Hindlimb muscle (tissue), 1 donor: ENCODE data around the gene ITFG2. TPM values are rescaled to one million over a fixed set of nuclear protein-coding genes. Genes with fewer than 3 reads are reported as not detected.

ENCODE experiments used
- DNase-seq: peaks from one replicate; pipeline ENCODE4 v3.0.0-alpha.2; 2013
- polyA plus RNA-seq: library from polyadenylated mRNA; unstranded; fragments of 120-200 nt; gene quantifications from one replicate; pipeline ENCODE4 v1.2.1, GENCODE V29; 2013; ENCODE audit not compliant: insufficient read length

The ITFG2 gene
- polyA plus RNA-seq, 1 donor: 38.9 TPM

DNA sequence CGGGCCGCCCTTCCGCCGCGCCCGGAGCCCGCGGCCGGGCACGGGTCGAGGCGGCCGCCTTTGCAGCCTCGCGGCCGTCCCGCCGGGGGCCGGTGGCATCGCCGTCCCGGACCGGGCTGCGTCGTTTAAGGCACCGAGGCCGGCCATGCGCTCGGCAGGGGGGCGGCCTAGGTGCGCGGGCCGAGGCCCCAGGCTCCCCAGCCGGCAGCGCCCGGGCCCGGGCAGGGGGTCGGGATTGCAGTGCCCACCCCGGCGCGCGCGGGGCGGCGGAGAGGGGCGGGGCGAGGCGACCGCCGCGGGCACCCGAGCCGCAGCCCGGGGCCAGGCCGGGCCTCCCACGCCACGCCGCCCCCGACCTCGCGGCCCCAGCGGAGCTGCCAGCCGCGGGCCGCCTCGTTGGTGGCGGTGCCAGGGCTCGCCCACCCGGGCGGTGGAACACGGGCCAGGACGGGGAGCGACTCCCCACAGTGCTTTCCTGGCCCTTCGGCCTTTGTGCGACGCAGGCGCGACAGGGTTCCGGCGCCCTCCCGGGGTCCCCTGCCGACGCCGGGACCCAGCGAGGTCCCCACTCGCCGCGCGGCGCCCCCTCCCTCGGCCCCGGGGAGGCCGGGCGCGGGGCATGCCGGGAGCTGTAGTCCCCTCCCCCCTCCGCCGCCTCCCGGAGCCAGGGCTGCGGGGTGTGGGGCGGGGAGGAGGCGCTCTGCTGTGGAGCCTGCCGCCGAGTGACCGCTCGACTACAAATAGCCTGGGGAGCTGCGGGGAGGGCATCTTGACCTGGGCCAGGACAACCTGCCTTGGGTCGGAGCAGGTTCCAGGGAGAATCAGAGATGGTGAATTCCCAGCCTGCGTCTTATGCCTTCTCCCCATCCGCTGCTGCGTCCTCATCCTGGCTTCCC, 16.9 kb upstream of the ITFG2 start:
- peak; percentile 78 for DNase-seq

GRCh38 chr12:2796187-2796666, 16.2 kb upstream of the ITFG2 start:
- DNase-seq: no peak

DNA sequence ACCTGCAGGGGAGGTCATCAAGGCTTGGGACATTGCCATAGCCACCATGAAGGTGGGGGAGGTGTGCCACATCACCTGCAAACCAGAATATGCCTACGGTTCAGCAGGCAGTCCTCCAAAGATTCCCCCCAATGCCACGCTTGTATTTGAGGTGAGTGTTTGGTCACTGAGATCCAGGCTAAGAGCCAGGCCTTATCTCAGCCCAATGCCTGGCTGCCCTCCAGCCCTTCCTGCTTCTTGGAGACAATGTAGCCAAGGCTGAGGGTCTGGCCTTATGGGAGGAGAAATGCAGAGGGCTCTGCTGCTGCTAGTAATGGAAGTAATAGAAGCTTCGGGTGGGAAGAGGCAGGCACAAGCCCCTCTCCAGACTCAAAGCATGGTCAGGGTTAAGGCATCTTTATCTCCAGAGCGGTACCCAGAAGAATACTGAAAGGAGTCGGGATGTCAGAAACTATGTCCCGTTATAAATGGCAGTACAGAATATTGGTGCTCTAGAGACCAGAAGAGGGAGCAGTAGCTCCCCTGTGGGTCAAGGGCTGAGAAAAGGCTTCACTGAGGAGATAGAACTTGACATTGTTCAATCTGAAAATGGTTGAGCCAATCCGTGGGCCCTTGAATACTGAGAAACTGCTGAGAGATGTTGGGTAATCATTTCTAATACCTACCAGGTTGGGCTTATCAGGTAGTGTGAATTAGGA, 14.6 kb upstream of the ITFG2 start:
- no peak for DNase-seq

GRCh38 chr12:2800046-2800570, 12.4 kb upstream of the ITFG2 start:
- no peak for DNase-seq

- DNase-seq: no peak
Measured at GRCh38 chr12:2801044-2801783, 11.3 kb upstream of the ITFG2 start.

DNA sequence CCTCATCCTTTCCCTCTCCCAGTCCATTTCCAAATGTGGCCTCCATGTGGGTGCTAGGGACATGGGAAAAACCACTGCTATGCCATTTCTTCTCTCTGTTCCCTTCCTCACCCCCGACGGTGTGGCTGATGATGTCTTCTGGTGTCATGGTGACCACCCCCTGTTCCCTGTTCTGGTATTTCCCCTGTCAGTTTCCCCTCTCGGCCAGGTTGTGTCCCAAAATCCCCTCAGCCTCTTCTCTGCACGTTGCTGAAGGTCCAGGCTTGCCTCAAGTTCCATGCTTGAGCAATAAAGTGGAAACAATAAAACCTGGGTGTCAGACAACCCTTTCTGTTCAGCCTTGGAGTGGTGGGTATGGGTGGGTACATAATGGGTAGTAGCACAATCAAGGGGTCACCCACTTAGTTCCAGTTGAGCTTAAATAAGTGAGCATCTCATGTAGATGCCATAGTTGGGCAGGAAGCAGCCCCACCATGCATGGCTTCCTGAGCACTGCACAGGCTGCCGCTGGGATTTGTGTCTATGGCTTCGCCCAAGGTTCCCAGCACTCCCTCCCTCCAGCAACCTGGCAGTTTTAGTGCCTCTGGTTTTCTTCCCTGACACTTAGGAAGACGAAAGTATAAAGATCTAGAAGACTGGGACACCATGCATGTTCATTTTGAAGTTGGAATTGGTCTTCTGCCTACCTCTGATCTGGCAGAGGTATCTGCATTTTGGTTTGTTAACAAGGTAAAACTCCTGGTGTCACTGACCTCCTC, 8.7 kb upstream of the ITFG2 start:
- no peak for DNase-seq

GRCh38 chr12:2804393-2805142, 7.9 kb upstream of the ITFG2 start:
- DNase-seq: no peak

- DNase-seq: no peak
Measured at GRCh38 chr12:2805143-2805520, 7.3 kb upstream of the ITFG2 start.

DNA sequence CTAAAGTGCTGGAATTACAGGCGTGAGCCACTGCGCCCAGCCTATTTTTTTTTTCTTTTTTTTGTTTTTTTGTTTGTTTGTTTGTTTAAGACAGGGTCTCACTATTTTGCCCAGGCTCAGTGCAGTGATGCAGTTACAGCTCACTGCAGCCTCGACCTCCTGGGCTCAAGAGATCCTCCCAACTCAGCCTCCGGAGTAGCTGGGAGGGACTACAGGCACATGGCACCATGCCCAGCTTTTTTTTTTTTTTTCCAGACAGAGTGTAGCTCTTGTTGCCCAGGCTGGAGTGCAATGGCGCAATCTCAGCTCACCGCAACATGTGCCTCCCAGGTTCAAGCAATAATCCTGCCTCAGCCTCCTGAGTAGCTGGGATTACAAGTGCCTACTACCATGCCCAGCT, 5.8 kb upstream of the ITFG2 start:
- no peak for DNase-seq

GRCh38 chr12:2811801-2812200, 667 bp upstream of the ITFG2 start:
- no peak for DNase-seq

- peak; percentile 52 for DNase-seq
Measured at GRCh38 chr12:2813214-2814185, 1.0 kb downstream of the ITFG2 start.

DNA sequence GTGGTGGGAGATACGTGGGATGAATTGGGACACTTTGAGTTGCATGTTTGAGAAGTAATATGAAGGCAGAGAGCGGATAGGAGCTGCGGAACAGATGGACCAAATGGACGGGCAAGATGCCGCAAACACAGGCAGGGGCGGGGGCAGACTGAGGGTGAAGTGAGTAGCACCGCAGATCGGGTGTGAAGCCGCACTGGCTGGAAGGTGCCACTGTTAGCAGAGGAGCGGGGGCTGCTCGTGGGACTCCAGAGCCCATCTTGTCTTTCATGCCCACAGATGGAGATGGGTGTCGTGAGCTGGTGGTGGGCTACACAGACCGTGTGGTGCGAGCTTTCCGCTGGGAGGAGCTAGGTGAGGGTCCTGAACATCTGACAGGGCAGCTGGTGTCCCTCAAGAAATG, 7.3 kb downstream of the ITFG2 start:
- DNase-seq: no peak

DNA sequence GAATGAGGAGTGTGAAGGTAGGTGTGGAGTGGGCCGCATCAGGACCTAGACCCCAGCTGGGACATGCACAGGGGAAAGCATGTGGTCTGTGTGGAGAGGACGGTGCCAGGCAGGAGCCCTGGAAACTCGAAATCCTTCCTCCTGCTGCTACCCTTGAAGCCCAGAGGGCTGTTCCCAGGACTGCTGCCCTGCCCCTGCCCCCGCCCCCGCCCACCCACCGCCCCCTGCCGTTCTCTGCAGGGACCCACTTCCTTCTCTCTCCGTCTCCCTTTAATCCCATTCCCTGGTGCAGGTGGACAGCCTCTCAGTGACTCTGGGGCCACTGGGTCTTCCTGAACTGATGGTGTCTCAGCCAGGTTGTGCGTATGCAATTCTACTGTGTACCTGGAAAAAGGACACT, 8.0 kb downstream of the ITFG2 start:
- DNase-seq: no peak

DNA sequence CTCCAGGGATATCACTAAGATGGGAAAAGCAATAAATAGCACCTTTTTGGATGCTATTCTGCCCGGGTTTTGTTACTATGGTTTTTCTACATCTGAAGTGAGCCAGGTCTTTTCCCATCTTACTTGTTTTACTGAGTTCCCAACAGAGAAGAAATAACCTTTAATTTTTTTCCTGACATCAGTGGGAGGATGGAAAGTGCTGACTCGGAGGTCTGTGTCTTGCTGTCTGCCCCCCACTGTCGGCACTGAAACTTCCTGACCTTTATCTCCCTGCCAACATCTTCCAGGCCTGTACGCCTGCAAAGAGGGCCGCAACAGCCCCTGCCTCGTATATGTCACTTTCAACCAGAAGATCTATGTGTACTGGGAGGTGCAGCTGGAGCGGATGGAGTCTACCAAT, 11.0 kb downstream of the ITFG2 start:
- no peak for DNase-seq

GRCh38 chr12:2824541-2824940, 12.1 kb downstream of the ITFG2 start:
- DNase-seq: no peak

- no peak for DNase-seq
Measured at GRCh38 chr12:2825132-2825531, 12.7 kb downstream of the ITFG2 start.

DNA sequence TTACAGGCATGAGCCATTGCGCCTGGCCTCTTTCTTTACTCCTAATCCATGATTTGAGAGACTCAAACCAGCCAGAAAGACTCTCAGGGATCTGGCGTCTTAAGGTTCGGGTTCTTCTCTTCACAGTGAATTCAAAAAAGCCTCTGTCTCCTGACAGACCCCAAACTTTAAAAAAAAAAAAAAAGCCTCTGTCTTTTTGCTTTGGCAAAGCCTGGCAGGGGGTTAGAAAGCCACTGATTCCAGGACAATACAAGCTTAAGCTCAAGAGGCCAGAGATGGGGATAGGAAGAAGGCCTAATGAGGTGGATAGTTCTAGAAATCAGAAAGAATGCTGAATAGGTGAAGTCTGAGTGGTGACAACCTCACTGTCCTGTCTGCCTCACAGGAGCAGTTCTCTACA, 13.6 kb downstream of the ITFG2 start:
- no peak for DNase-seq

DNA sequence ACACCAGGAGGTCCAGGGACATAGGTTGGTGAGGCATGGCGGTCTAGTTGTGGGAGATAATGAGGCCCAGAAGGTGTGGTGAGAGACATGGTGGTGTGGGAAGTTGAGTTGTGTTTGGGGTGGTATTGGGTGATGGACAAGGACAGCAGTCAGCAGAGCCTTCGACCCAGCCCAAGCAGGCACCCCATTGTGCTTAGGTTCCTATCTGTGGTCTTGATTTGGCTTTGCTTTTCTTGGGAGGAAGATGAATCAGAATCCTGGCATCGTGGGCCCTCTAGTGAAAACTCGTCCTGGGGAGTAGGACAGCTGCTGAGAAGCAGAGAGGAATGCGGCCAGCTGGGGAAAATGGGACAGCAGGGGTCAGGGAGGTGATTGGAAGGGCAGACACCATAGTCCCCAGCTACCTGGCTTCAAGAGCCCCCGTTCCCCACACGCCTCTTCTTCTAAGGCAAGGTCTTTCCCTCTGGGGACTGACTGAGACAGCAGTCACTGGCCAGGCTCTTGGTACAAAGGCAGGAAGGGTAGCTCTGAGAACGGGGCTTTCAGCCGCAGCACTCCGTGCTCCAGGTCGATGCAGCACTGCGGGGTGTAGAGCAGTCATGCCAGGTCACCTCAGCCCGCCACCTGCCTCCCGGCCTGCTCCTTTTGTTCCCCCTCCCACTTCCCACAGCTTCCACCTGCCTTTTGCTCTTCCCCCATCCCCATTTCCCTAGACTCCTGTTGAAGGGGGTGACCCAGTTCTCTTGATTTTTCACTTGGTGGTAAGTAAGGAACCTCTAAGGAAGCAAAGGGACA, 14.4 kb downstream of the ITFG2 start:
- no peak for DNase-seq

DNA sequence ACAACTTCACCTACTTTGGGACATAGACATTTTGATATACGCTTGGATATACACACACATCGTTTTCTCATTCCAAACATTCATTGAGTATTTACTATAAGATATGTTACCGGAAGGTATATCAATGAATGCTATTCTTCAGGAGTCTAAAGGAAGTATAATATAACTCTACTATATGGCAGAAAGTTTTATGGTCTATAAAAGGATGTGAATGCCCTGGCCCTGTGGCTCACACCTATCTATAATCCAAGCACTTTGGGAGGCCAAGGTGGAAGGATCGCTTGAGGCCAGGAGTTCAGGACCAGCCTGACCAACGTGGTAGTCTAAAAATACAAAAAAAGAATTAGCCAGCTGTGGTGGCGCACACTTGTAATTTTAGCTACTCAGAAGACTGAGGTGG, 16.8 kb downstream of the ITFG2 start:
- no peak for DNase-seq
